ENCODE measurements around the gene STAB1. TPM values are rescaled to one million over a fixed set of nuclear protein-coding genes. Genes with fewer than 3 reads are reported as not detected.
"Not testable (repeated sequence)": the region's sequence is repeated elsewhere in the genome, so short reads cannot be mapped to it uniquely, and the experiment has no call there.

The STAB1 gene
- total and polyA plus RNA-seq, 8 donors: 8.2 to 140 (median 50.5) TPM

DNA sequence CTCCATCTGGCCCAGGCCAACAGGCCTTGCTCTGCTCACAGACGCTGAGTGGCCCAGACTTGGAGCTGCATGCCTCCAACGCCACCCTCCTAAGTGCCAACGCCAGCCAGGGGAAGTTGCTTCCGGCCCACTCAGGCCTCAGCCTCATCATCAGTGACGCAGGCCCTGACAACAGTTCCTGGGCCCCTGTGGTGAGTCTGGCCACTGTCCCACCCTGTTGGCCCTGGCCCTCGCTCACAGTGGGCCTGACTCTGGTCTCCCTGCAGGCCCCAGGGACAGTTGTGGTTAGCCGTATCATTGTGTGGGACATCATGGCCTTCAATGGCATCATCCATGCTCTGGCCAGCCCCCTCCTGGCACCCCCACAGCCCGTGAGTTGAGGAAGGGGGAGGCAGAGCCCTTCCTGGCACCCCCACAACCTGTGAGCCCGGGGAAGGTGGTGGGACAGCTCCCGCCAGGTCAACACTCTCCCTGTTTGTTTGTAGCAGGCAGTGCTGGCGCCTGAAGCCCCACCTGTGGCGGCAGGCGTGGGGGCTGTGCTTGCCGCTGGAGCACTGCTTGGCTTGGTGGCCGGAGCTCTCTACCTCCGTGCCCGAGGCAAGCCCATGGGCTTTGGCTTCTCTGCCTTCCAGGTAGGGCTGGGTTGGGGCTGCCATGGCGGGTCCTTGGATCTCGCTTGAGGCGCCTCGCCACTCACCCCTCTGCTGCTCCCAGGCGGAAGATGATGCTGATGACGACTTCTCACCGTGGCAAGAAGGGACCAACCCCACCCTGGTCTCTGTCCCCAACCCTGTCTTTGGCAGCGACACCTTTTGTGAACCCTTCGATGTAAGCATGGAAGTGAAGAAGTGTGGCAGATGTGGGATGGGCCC is 28.5 kb downstream of the STAB1 start:
- H3K4me1 ChIP-seq: no peaks in the 10 kb centered on the region
- FAIRE-seq (no peak), ATAC-seq (no peak), DNase-seq (peak in 3 of 6 donors; percentile 9 to 76 (median 52))
- H3K9me3 ChIP-seq: no peaks in the 10 kb centered on the region
- H3K27me3 ChIP-seq: no peaks in the 10 kb centered on the region
- H3K36me3 ChIP-seq: no peaks in the 10 kb centered on the region
- TF ChIP-seq, protein P1, sequence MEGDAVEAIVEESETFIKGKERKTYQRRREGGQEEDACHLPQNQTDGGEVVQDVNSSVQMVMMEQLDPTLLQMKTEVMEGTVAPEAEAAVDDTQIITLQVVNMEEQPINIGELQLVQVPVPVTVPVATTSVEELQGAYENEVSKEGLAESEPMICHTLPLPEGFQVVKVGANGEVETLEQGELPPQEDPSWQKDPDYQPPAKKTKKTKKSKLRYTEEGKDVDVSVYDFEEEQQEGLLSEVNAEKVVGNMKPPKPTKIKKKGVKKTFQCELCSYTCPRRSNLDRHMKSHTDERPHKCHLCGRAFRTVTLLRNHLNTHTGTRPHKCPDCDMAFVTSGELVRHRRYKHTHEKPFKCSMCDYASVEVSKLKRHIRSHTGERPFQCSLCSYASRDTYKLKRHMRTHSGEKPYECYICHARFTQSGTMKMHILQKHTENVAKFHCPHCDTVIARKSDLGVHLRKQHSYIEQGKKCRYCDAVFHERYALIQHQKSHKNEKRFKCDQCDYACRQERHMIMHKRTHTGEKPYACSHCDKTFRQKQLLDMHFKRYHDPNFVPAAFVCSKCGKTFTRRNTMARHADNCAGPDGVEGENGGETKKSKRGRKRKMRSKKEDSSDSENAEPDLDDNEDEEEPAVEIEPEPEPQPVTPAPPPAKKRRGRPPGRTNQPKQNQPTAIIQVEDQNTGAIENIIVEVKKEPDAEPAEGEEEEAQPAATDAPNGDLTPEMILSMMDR (IDR thresholded peaks at IDR 0.05): no peak
- 93 to 95% methylated on average over 25 to 26 of the region's 26 CpGs for WGBS, 2 donors
- intact Hi-C loops (cut with DNase I): no loop called here
- no peak overlapping the region for H3K27ac ChIP-seq
- no peak overlapping the region for H3K4me3 ChIP-seq

DNA sequence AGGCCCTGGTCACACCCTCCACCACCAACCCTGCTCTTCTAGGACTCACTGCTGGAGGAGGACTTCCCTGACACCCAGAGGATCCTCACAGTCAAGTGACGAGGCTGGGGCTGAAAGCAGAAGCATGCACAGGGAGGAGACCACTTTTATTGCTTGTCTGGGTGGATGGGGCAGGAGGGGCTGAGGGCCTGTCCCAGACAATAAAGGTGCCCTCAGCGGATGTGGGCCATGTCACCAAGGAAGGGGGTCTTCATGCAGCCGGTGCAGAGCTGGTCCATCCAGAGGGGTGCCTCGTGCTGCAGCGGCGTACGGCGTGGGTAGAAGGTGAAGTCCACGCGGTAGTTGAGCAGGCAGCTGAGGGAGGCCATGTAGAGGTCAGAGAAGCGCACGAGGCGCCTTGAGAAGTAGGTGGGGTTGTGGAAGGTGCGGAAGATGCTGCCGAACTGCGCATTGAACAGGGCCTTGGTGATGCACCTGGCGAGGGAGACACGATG is 29.2 kb downstream of the STAB1 start:
- intact Hi-C loops (cut with DNase I): no loop called here
- 95 to 96% methylated on average over 18 of the region's 18 CpGs for WGBS, 2 donors
- no peaks in the 10 kb centered on the region for H3K4me1 ChIP-seq
- no peak for ATAC-seq
- H3K27me3 ChIP-seq: no peaks in the 10 kb centered on the region
- H3K27ac ChIP-seq: peak overlapping the region in 1 of 4 donors; percentile 17
- FAIRE-seq: no peak
- H3K36me3 ChIP-seq: no peaks in the 10 kb centered on the region
- TF ChIP-seq, protein P1 (IDR thresholded peaks at IDR 0.05): no peak
- no peak overlapping the region for H3K4me3 ChIP-seq
- DNase-seq: peak in 1 of 6 donors; percentile 48
- no peaks in the 10 kb centered on the region for H3K9me3 ChIP-seq

DNA sequence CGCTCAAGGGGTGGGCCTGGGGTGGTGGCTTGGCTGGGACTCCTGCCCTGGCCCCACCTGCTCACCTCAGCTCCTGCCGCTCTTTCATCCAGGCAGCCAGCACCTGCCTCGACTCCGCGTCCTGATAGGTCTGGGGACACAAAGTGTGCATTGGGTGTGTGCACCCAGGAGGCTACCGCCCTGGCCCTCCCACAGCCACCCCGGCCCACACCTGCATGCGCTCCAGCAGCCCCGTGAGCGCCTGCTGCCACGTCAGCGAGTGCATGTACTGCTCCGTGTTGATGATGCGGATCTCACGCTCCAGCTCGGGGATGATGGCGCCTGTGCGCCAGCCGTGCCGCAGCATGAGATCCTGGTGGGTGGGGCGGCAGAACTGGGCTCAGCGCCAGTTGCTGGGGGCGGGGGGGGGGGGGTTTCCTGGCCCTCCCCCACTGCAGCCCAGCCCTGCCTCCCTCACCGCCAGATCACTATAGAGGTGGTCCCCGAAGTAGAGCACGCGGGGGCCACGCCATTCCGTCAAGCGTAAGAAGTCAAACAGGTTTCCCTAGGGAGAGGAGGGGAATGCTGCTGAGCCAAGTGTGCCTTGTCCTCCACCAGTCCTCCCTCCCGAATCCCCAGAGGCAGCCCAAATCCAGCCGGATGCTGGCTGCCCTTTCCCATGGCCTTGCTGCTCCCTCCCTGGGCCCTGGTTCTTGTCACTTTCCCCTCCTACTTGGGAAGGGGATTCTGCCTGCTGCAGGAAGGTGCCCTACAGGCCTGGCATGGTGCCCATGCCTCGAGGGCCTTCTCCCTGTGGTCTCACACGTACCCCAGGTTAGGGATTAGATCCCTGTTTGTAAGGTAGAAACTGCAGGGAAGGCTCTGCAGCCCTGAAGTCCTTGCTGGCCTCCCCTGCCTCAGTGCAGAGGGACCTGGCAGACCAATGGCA is 29.9 kb downstream of the STAB1 start:
- Histone ChIP-seq H3K27ac (peak overlapping the region in 3 of 4 donors; percentile 16 to 23 (median 17)), H3K4me3 (no peak overlapping the region)
- ATAC-seq: peak; percentile 20 to 53 (median 37)

DNA sequence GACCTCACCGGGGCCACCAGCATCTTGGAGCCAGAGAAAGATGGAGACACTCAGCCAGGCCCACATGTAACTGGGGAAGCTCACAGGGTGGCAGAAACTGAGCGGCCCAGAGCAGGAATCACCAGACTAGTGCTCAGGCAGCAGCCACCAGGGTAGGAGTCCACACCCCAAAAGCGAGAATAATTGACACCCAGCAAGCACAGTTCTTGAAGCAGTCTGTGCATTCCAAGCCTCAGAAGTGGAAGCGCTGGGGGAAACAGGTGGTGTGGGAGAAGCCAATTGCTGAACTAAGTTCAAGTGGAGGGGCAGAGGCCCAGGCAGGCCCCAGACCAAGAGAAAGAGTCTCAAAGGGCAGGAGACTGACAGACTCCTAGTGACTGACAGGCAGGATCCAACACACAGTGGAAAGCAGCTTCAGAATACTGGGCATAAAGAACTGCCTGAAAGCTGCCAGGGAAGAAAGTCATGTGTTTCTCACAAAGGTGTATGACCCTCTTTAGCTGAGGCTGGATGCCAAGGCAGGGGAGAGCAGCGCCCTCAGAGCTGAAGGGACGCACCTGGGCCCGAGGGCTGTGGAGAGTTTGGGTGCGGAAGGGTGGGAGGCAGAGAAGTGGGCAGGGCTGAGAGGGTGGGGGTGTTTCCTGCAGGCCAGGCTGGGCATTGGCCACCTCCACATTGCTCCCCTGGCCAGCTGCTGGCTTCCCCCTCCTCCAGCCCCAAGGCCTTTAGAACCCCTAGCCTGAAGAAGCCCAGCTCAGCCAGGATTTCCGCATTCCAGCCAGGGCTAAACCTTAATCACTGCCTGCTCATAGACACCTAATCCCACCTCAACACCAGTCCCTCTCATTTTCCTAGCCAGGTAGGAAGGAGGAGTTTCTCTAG is 30.8 kb downstream of the STAB1 start:
- Histone ChIP-seq H3K4me3 (no peak overlapping the region), H3K36me3 (no peaks in the 10 kb centered on the region), H3K27ac (peak overlapping the region in 2 of 4 donors; percentile 16 to 23), H3K27me3 (no peaks in the 10 kb centered on the region), H3K9me3 (no peaks in the 10 kb centered on the region), H3K4me1 (no peaks in the 10 kb centered on the region)
- DNase-seq: peak in 3 of 6 donors; percentile 20 to 41 (median 21)
- ATAC-seq: peak in 2 of 4 donors; percentile 10 to 14
- 79% methylated on average over 9 of the region's 9 CpGs for WGBS, 2 donors
- FAIRE-seq: no peak
- intact Hi-C loops (cut with DNase I): no loop called here
- TF ChIP-seq, protein P1 (IDR thresholded peaks at IDR 0.05): no peak

More for the DNA sequence above, 29.9 kb downstream of the STAB1 start:
- no peaks in the 10 kb centered on the region for H3K36me3 ChIP-seq
- no peaks in the 10 kb centered on the region for H3K9me3 ChIP-seq
- TF ChIP-seq, protein P1 (IDR thresholded peaks at IDR 0.05): no peak
- peak in 3 of 6 donors; percentile 42 to 73 (median 56) for DNase-seq
- FAIRE-seq: no peak
- WGBS, 2 donors: 56 to 69% methylated on average over 33 to 34 of the region's 34 CpGs
- no peaks in the 10 kb centered on the region for H3K4me1 ChIP-seq
- intact Hi-C loops (cut with DNase I): no loop called here
- no peaks in the 10 kb centered on the region for H3K27me3 ChIP-seq

DNA sequence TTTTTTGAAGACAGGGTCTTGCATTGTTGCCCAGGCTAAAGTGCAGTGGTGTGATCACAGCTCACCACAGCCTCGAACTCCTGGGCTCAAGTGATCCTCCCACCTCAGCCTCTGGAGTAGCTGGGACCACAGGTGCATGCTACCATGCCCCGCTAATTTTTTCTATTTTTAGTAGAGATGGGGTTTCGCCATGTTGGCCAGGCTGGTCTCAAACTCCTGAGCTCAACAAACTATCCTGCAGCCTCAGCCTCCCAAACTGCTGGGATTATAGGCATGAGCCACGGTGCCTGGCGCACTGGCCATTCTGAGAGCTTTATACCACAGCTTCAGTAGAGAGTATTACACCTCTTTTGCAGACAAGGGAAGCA is 31.5 kb downstream of the STAB1 start:
- H3K4me1 ChIP-seq; intact Hi-C loops (cut with DNase I); FAIRE-seq; H3K4me3 ChIP-seq; H3K9me3 ChIP-seq; ATAC-seq; H3K36me3 ChIP-seq; H3K27me3 ChIP-seq; H3K27ac ChIP-seq: not testable (repeated sequence)
- 94 to 95% methylated on average over 5 of the region's 5 CpGs for WGBS, 2 donors
- DNase-seq: peak in 1 of 6 donors; percentile 24
